NCI-H2107 (cell line): Measurements from ENCODE around the gene HEBP1.

Source experiments
- DNase-seq: peaks from one replicate; lab custom pipeline; 2025; lab: John Stamatoyannopoulos, UW

HEBP1 gene

DNA sequence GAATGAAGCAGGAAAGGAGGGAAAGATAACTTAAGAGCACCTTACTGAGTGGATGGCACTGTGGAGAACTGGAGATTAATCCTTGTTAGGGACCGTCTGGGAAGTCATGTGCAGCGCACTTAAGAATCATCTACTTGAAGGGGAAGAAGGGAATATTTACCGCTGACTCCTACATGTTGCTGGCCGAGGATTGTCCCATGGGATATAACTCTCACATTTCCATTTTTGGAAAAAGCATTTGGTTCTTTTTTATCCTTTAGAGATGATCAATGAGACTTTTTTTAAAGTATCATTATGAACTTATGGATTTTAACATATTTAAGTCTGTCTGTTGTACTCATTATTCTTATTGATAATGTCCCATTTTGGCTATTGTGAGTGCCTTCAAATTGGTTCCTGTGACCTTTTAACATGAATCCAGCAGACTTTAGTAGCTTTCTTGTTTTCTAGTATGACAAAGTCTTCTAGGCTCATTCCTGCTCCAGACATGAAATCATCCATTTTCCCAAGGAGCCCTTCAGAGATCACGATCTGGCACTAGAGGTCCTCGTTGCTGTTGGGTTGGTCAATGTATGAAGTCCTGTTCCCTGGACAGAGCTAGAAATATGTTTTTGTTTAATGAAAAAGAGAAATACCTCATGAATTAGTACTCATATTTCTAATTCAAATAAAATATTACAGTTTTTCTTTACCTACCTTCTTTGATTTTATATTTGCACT is 23.9 kb upstream of the HEBP1 start:
- no peak for DNase-seq

DNA sequence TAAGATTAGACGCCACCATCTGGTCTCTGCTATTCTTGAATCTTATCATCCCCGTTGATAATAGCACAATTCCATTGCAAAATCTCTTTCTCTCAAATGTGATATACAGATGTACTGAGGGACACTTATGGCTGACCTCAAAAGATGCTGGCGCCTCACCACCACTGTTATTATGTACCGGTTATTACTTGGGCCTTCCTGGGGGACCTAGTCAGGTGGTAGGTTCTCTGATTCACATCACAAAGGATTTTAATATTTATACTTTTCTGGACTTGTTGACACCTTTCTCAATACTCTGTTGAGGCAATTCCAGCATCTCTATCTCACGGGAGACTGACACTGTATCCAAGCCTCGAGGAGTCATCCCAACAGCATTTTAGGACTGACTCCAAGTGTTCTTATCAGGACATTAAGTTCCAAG is 22.8 kb upstream of the HEBP1 start:
- DNase-seq, result no peak

DNA sequence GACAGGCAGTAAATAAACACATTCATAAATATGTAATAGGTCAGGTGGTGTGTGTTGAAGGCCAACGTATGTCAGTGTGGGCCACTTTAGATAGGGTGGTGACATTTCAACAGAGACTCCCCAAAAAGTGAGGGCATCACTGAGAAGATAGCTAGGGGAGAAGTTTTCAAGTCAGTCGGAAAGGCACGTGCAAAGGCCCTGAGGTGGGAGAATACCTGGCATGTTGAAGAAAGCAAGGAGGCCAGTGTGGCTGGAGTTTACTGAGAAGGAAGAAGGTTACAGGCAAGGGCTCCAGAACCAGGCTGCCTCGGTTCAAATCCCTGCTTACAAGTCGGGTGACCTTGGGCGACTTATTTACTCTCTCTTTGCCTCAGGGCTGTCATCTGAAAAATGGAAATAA is 11.0 kb upstream of the HEBP1 start:
- DNase-seq, result no peak

DNA sequence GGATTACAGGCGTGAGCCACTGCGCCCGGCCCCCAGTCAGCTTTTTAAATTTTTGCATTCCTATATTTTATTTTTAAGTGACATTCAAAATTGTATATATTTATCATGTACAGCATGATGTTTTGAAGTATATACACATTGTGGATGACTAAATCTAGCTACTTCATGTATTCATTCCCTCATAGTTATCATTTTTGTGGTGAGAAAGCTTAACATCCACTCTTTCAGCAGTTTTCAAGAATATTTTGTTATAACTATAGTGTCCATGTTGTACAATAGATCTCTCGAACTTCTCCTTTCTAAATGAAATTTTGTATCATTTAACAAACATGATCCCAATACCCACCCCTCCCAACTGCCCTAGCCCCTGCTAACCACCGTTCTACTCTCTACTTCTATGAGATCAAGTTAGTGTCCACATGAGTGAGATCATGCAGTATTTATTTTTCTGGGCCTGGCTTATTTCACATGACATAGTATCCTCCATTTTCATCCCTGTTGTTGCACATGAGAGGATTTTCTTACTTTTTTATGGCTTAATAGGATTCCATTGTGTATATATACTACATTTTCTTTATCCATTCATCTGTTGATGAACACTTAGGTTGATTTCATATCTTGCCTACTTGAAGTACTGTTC is 8.8 kb upstream of the HEBP1 start:
- no peak for DNase-seq

DNA sequence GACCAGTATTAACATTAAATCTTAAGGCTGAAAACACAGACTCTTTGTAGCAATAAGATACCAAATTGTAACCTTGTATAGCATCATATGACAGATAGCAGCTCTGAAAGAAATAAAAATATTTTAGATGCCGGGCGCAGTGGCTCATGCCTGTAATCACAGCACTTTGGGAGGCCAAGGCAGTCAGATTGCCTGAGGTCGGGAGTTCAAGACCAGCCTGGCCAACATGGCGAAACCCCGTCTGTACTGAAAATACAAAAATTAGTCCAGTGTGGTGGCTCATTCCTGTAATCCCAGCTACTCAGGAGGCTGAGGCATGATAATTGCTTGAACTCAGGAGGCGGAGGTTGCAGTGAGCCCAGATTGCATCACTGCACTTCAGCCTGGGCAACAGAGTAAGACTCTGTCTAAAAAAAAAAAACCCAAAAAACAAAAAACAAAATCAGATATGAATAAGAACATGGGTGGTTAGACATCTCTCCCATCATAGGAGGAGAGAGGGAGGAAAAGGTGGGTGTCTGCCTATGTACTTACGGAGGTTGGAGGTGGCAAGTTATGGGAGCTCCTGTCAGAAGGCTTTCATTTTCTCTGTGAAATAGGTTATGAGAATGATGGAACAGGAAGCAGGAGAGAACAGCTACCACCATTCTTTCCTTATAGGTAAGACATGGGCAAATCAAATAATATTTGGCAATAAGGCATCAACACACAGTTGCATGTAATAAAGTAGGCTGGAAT is 7.6 kb upstream of the HEBP1 start:
- DNase-seq, result no peak

DNA sequence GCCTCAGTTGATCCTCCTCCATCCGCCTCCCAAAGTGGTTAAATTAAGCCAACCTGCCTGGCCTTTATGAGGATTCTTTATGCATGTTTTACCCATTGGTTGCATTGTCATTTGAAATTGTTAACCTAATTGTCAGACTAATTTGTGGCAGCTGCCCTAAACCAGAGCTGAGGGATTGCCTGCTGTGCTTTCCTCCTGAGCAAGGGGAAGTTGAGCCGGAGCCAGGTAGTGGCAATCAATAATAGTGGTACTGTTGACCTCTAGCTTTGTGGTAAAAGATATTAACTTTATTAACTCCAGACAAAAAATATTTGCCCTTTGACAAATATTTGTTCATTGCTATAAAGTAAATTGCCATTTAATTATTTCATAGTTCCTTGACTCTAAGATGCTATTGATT is 5.6 kb upstream of the HEBP1 start:
- DNase-seq, result no peak

DNA sequence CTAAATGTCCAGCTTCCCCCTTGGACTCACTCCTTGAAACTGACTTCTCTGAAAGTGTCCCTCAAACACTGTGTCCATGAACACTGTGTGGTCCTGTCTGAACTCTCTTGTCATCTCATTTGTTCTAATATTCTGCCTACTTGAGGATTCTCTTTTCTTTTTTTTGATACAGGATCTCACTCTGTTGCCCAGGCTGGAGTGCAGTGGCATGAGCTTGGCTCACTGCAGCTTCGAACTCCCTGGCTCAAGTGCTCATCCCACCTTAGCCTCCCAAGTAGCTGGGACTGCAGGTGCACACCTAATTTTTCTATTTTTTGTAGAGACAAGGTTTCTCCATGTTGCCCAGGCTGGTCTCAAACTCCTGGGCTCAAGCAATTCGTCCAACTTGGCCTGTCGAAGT is 4.9 kb upstream of the HEBP1 start:
- no peak for DNase-seq

DNA sequence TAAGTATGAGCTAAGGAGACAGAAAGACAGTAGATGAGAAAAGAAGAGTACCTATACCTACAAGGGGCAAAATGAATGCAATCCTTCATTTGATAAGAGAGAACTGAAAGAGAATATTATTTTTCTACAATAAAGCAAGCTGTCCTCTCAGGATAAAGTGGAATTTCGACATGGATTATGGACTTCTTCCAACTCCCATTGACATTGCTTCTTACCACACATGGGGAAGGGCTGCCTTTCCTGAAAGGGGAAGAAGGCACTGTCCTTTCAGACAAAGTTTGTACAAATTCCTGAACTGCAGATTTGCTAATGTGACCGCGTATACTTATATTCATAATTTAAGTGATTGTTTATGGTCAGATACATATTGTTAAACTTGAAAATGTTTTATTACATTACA is 4.3 kb upstream of the HEBP1 start:
- DNase-seq, result no peak

DNA sequence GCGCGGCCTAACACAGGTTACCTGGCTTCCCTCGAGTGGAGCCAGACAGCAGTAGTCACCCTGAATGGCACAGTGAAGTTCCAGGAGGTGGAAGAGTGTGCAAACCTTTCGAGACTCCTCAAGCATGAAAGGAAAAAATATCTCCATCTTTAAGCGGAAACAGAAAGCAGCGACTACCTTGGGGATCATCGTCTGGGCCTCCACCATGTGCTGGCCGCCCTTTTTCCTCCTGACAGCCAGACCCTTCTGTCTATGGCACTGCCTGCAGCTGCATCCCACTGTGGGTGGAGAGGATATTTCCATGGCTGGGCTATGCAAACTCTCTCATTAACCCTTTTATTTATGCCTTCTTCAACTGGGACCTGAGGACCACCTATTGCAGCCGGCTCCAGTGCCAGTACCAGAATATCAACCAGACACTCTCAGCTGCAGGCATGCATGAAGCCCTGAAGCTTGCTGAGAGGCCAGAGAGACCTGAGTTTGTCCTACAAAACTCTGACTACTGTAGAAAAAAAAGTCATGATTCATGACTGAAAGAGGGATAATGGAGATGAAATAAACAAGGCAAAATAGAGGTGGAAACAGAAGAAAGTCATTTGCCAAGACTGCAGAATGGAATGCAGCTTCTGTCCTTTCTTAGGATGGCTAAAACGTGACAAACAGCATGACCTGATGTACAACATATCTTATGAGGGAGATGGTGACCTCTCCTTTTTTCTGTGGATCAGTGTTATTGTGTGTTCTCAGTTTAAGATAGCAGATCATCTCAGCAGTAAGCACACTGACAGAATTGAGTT is 2.4 kb upstream of the HEBP1 start:
- no peak for DNase-seq

DNA sequence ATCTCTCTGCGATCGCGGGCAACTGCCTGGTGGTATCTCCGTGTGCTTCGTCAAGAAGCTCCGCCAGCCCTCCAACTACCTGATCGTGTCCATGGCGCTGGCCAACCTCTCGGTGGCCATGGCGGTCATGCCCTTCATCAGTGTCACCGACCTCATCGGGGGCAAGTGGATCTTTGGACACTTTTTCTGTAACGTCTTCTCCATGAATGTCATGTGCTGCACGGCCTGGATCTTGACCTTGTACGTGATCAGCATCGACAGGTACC is 1.6 kb upstream of the HEBP1 start:
- DNase-seq, result no peak

DNA sequence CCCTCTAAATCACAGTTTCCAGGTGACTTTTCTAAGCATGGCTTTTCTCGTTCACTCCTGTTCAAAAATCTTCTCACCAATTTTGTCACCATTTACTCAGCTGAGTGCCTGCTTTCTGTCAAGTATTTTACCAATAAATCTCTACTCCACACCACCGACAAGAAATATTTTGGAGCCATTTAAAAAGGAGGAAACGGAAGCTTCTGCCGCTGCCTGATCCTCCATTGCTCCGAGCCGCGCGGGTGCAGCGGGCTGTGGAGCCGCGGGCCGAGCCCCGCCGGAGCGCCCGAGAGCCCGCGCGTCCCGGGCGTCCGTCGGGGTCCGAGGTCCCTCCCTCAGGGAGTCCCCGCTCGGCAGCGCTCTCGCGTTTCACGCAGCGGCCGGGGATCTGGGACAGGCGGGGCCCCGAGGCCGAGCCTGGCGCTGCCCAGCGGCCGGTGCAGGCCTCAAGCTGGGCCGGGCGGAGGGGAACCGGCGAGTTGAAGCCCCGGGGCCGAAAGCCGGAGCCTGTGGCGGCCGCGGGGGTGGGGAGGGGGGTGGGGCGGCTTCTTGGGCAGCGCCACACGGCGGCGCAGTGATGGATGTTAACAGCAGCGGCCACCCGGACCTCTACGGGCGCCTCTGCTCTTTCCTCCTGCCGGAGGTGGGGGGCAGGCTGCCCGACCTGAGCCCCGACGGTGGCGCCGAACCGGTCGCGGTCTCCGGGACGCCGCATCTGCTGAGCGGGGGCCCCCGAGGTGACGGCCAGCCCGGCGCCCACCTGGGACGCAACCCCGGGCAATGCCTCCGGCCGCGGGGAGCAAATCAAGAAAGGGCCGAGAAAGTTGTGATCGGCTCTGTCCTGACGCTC is 1.1 kb upstream of the HEBP1 start:
- no peak for DNase-seq

DNA sequence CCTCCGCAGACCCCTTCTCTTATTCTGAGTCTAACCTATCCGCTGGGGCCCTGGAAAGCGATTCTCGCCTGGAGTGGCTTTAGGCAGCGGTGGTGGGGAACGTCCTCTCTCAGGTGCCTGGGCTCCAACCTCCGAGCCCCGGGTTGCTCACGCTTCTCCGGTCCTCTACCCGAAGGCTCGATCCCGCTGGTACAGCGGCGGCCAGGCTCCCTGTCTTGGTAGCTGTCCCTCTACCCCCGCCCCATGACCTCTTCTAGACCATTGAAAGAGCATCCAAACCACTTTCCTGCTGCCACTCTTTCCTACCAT is 505 bp upstream of the HEBP1 start:
- no peak for DNase-seq

DNA sequence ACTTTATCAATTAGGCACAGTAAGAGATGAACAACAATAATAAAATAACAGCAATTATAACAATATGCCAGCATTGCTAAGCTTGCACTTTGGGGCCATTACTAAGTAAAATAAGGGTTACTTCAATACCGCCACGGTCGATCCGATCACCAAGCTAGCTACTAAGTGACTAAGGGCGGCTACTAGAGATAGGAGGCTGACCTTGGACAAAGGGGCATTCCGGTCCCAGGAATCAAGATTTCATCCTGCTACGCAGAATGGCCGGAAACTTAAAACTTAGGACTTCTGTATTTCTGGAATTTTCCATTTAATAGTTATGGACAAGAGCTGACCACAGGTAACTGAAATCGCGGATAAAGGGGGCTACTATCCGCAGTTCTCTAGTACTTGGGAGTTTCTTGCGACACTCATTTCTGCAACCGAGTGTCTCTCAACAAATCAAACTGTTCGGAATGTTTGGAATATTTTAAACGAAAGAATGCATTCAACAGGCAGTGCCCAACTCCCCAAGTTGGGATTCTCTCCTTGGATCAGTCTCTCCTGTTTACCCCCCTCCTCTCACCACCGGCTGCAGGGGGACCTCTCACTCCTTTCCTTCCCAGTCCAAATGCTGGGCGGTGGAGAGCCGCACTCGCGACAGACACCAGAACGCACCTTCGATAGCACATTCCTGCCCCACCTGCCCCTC is 650 bp downstream of the HEBP1 start:
- DNase-seq, result no peak

DNA sequence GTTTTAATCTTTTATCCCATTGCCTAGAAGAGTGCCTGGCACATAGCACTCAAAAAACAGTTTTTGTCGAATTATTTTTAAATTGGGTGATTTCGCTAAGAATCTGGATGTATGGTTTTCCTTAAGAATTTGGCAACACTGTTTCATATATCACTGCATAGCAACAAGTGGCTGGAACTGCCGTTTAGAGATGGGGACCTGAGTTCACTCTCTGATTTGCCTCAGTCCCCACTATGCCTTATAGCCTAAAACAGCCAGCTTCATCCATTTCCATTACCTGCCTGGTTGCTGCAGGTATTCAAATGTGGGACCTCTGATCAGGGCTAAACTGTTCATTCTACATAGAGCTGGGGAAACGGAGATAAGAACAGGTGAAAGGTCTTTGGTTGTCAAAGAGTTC is 1.8 kb downstream of the HEBP1 start:
- DNase-seq, result no peak

DNA sequence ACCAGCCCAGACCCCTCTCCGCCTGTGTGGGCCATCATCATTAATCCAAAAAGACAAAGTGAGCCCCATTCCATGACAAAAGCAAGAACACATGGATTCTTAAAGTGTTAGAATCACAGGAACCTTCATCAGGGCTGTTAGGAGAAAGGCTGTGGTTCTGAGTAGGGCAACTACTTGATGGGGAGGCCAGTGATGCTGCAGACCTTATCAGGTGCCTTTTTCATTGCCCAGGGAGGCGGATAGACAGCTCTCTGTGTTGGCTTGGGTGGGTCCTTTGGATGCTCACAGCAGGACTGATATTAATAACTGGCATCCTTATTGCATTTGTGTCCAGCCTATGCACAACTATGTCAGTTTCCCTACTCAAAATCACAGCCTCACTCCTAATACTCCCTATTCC is 2.3 kb downstream of the HEBP1 start:
- DNase-seq, result no peak

DNA sequence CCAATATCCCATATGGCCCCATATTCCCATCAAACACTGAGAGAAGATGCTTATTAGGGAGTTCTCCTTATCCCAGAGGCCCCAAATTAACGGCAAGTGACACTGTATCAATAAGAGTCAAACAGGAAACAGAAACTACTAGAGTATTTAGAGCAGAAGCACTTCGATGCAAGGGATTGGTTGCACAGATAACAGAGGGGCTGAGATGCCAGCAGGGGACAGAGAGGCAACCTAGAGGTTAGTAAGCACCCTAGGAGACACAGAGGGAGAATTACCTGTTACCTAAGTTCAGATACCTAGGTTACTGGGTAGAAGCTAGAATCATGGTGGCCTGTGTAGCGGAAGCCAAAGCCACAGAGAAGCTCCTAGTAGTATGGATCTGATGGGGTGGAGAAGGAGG is 2.9 kb downstream of the HEBP1 start:
- no peak for DNase-seq

DNA sequence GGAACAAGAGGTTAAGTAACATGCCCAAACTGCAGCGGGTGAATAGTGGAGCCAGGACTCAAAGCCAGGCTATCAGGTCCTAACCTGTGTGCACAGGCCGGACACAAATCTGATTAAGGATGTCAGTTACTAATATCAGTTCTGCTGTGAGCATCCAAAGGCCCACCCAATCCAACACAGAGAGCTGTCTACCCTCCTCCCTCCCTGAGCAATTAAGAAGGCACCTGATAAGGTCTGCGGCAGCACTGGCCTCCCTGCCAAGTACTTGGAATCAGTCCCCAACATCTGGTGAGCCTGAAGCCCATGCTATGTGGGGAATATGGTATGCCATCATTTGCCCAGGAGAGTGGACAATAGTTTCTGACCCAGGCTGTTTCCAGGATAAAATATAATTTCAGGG is 3.9 kb downstream of the HEBP1 start:
- DNase-seq, result no peak

DNA sequence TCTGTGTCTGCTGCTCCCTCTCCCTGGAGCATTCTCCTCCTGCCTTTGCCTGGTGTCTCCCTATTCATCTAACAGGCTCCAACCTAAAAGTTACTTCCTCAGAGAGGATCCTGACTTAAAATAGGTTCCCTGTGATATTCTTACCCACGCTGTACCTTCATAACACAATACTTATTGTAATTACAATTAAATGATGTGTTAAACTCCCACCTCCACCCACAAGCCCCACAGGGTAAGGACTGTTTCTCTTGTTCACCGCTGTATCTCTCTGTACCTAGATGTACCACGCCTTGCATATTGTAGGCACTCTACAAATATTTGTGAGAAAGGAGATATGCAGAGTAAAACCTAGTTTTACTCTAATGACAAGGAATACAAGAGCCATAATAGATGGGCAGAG is 5.0 kb downstream of the HEBP1 start:
- no peak for DNase-seq

DNA sequence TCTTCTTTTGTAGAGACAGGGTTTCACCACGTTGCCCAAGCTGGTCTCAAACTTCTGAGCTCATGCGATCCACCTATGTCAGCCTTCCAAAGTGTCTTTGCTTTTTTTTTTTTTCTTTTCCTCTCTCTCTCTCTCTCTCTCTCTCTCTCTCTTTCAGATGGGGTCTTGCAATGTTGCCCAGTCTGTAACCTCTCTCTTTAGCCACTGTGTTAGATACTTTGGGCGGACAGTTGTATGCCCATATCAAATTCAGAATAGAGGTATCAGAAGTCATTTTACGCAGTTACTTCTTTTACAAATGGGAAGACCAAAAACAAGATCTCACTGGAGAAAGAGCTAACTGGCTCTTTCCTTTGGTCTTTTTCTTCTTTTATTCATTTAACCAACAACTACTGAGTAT is 6.7 kb downstream of the HEBP1 start:
- no peak for DNase-seq

DNA sequence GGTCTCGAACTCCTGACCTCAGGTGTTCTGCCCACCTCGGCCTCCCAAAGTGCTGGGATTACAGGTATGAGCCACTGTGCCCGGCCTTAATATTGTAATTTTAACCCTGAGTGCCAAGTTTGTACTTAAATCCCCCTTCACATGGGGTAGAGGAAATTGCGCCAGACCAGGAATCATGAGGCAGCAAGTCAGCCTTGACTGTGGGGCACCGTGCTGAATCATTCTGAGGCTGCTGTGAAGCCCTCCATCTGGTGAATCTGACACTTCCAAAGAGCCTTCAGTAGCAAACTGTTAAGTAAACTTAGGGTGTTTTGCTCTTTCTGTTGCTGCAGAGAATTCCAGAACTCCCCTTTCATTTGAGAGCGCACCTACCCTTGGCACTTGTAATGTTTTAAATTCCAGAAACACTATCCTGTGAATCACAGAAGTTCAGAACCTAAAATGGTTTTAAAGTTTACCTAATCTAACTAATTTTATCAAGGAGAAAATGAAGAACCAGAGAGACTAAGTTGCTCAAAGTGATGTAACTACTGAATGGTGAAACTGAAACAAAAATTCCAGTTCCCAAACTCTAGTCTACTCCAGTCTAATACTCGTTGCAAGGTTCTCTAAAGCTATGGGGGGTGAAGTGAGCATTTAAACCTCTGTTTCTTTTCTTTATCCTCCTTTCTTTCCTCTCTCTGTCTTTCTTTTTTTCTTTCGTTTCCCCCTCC is 7.5 kb downstream of the HEBP1 start:
- DNase-seq, result no peak
